GM11168 (cell line): ENCODE measurements around the gene ARSG.
"Not testable (repeated sequence)": the region's sequence is repeated elsewhere in the genome, so short reads cannot be mapped to it uniquely, and the experiment has no call there.

Source experiments
- in situ Hi-C: fragments of 300-500 bp; cut with MboI; formaldehyde crosslinking; loops from one replicate; pipeline ENCODE4 v1.12.0; 2022; ENCODE audit warnings: low sequenced_read_pairs; ENCODE audit not compliant: unreplicated experiment

ARSG gene

DNA sequence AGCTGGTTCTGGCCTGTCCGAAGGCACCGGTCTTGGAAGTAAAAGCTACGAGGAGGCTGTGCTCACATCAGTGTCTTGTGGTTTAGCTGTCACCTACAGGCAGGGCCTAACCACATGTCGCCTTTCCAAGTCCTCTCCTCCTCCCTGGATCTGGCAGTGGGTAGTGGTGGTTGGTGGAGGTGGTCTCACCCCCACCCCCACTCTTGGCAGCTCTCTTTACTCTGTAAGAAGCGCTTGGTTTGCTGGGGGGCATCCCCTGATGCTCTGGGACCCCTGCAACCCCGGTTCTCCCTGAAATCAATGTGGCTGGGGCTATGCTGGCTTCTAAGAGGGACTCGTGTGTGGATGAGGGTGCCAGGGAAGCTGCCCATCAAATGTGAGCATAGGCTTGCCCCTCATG lies 97.7 kb downstream of the ARSG start:
- in situ Hi-C loops = no loop called here

GRCh38 chr17:68390888-68391545 lies 99.7 kb downstream of the ARSG start:
- in situ Hi-C loops = no loop called here

DNA sequence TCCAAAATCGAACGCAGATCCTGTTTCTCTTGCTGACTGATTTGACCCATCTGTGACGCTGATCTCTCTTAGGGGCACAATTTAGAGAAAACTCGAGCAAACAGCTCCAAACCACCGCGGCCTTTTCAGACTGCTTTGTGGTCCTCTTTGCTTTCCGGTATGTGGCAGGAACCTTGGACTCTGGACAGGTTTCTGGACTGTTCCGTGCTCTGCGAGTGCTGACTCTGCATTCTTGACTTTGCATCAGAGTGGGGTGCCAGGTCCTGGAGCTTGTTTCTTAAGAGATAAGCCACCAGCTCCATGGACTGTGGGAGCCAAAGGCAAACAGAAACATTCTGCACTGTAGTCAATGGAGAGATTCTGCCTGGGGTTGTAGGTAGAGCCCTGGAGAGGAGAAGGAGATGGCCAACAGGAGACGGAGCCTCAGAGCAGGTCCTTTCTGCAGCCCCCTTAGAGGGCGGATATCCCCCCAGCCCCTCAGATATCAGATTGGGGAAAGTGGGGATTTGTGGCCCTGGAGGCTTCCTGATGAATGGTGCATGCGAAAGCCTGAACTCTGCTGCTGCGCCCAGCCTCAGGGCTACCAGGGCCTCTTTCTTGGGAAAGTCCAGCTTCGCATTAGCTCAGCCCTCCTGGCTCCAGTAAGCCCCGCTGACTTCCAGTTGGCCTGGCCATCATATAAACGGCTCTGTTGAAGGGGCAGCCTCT lies 100.4 kb downstream of the ARSG start:
- in situ Hi-C loops = no loop called here

DNA sequence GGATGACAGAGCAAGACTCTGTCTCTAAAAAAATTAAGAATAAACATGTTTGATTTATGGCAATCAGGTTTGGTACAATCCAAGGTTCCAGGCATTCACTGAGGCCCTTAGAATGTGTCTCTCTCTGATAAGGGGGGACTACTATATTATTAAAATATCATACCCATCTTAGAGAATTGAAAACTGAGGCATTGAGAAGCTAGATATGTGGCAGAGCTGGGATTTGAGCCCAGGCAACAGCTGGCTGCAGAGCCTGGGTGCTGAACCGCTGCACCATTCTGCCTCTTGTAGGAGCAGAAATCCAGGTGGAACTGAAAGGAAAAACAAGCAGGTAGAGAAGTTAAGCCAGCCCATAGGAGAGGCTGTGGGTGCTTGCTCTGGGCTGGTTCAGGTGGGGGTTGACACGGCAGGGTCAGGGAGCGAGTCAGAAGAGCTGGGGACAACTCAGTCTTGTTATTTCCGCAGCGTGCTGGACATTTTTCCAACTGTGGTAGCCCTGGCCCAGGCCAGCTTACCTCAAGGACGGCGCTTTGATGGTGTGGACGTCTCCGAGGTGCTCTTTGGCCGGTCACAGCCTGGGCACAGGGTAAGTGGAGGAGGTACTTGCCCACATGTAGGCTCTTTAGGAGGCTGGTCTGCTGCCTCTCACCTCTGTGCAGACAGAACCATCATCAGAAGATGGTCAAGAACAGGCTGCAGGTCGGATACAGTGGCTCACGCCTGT lies 103.5 kb downstream of the ARSG start:
- in situ Hi-C loops = no loop called here

DNA sequence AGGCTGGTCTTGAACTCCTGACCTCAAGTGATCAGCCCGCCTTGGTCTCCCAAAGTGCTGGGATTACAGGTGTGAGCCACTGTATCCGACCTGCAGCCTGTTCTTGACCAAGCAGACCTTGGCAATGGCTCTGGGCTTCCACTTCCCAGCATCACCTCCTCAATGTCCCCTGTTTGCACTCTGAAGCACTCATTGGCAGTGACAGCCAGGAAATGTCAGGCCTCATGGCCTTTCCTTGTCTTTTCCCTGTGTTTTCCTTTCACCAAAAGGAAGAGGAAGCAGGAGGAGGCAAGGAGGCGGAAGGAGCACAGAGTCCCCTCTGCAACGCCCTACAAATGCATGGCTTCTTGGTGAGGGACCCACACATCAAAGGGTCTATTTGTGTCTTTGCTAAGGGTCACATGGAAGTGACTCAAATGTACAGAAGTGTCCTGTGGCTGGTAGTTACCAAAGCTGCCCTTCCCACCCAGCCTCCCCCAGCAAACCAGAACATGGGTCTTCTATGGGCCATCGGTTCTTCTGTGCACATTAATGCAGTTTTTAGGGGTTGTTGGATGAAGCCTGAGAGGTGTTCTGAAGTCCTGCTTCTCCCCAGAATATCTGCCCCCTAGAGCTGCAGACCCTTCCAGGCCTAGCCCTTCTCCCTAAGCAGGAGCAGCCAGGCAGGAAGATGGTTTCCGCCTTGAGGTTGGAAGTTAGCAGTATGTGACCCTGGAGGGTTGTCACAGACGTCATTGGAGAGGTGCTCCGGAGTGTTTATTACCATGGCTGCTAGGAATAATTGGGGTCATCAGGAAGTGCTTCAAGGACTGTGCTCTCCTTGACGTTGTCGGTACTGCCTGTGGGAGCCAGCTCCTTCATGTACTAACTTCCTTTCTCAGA lies 105.2 kb downstream of the ARSG start:
- in situ Hi-C loops = no loop called here

GRCh38 chr17:68397108-68397536 lies 105.8 kb downstream of the ARSG start:
- in situ Hi-C loops = no loop called here

GRCh38 chr17:68398691-68399637 lies 107.7 kb downstream of the ARSG start:
- in situ Hi-C loops = no loop called here

DNA sequence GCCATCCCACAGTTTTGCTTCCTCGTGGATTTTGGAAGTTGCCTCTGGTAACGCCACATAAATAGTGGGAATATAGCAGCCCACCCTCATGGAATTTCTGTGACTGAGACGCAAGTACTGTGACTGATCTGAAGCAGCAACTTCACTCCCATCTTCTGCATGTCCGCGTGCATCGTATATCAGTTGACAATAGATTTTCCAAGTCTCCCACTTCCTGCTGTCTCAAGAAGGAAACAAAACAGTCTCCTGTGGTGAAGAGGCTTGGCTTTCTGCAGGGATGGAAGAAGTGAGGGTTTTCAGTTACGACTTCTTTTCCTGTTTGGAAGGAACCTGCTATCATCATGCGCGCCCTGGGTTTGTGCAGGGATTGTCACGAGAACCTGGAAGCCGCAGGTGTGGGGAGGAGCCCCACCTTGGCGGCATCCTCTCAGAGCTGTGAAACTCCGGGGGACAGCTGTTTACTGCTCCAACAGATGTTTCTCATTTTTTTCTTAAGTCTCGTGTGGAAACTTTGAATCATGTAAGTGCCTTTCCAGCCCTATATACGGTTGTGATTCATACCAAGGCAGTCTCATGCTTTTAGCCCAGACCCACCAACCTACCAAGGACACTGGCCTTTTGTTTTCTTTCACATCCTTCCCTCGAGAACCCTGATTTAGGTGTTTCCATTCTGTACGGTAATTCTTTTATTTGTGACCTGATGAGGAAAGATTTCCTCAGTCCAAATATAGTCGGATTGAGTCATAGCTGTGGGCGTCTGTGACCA lies 108.5 kb downstream of the ARSG start:
- in situ Hi-C loops = no loop called here

DNA sequence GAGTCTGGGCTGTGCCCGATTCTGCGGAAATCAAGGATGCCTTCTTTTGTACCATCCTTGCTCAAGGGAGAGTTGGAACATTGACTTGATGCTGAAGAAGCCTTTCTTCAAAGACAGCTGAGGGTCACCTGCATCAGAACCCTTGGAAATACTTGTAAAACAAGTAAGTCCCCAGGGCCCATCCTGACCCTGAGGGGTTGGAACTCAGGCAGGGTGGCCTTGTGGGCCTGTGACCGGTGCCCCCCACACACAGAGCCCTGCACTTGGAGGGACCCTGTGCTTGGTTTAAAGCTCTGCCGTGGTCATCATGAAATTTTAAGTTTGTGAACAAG lies 109.1 kb downstream of the ARSG start:
- in situ Hi-C loops = no loop called here

DNA sequence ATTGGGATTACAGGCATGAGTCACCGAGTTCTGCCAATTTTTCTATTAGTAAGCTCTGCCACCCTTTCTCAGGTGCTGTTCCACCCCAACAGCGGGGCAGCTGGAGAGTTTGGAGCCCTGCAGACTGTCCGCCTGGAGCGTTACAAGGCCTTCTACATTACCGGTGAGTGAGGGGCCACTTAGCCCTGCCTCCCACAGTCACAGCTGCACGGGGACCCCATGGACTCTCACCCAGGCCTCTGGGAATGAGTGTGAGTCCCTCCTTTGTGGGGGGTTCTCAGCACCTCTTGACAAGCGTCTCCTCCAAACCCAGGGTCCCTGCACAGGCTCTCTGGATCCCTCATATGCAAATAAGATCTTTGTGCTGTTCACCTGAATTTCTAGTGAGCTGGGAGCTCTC lies 110.0 kb downstream of the ARSG start:
- in situ Hi-C loops = no loop called here

DNA sequence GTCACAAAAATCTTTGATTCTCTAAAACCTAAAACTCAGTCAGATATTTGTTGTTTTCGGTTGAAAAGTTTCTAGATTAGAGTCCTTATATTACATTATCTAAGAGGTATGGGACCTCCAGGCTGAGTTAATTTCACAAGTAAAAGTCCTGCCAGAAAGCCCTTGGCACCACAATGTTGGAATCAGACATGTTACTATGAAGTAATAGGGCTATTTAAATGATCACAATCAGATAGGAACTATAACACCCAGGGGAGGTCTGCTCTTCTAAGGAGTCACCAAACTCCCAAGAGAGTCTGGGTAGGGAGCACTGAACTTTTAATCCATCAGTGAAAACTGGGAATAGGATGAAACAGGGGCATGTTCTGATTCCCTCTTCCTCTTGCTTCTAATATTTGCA lies 111.8 kb downstream of the ARSG start:
- in situ Hi-C loops = no loop called here

DNA sequence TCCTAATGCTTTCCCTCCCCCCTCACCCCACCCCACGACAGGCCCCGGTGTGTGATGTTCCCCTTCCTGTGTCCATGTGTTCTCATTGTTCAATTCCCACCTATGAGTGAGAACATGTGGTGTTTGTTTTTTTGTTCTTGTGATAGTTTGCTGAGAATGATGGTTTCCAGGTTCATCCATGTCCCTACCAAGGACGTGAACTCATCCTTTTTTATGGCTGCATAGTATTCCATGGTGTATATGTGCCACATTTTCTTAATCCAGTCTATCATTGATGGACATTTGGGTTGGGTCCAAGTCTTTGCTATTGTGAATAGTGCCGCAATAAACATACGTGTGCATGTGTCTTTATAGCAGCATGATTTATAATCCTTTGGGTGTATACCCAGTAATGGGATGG lies 112.5 kb downstream of the ARSG start:
- in situ Hi-C loops = not testable (repeated sequence)

GRCh38 chr17:68407656-68408055 lies 116.4 kb downstream of the ARSG start:
- in situ Hi-C loops = not testable (repeated sequence)

- in situ Hi-C loops = not testable (repeated sequence)
Observed at GRCh38 chr17:68413597-68414560, 122.6 kb downstream of the ARSG start.

DNA sequence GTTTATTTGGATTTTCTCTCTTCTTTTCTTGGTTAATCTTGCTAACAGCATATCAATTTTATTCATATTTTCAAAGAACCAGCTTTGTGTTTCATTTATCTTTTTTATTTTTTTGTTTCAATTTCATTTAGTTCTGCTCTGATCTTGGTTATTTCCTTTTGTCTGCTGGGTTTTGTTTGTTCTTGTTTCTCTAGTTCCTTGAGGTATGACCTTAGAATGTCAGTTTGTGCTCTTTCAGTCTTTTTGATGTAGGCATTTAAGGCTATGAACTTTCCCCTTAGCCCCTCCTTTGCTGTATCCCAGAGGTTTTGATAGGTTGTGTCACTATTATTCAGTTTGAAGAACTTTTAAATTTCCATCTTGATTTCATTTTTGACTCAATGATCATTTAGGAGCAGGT lies 123.6 kb downstream of the ARSG start:
- in situ Hi-C loops = not testable (repeated sequence)

DNA sequence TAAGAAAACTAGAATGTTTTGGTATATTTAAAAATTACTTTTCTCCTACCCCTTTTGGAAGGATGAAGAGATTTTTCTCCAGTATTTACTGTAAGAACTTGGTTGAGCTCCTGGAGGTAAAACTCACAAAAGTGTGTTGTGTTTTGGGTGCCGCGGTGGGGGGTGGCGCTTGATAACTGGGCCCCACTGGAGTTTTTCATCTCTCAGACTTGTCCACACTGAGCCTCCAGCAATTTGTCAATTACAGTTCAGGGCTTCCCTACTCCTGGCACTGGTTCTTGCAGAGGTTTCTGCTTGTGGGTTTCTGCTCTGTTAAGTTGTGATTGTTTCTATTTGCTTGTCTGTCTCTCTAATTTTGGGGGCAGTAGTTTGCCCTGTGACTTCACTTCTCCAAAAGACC lies 126.0 kb downstream of the ARSG start:
- in situ Hi-C loops = no loop called here

- in situ Hi-C loops = no loop called here
Observed at GRCh38 chr17:68418876-68419275, 127.6 kb downstream of the ARSG start.

- in situ Hi-C loops = no loop called here
Observed at GRCh38 chr17:68420065-68420464, 128.8 kb downstream of the ARSG start.
